Stimulated activated CD8-positive, alpha-beta memory T cell treated with anti-CD3 and anti-CD28 coated beads, Interleukin-7, amount 100 ng/mL, for 4 hours (primary cell): Measurements from ENCODE around the gene ANKRD44.
"Not testable (repeated sequence)": the region's sequence is repeated elsewhere in the genome, so short reads cannot be mapped to it uniquely, and the experiment has no call there.

Experiments
- DNase-seq, 2 donors: peaks; one replicate each; pipeline ENCODE4 v3.0.0-alpha.2; 2020; ENCODE audit warnings: low read depth in 2 of 2

The ANKRD44 gene

GRCh38 chr2:197076652-197077051, 233.9 kb downstream of the ANKRD44 start:
- DNase-seq, result no peak

DNA sequence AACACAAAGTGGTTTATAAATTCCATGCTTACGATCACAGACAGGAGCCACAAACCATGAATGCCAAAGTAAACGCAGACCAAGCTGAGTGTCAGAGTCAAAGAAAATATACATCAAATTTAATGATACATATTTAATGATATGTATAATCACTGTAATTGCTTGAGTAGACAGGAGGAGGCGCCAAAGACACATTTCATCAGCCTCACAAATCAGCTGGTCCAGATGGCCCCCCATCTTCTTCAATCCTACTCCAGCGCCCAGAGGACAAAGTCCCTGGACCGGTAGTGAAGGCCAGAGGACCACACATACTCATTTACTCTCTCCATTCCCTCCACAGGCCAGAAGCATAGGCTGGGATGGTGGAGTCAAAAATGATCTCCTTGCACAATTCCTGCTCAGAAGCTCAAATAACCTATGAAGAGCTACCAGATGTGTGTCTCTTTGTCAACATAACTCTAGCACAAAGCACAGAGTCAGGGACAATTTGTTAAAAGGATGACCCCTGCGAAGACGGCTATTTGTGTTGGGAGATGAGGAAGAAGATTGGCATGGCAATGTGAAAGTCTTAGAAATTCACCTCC, 234.7 kb downstream of the ANKRD44 start:
- no peak for DNase-seq

- no peak for DNase-seq
Observed at GRCh38 chr2:197075281-197075680, 235.3 kb downstream of the ANKRD44 start.

DNA sequence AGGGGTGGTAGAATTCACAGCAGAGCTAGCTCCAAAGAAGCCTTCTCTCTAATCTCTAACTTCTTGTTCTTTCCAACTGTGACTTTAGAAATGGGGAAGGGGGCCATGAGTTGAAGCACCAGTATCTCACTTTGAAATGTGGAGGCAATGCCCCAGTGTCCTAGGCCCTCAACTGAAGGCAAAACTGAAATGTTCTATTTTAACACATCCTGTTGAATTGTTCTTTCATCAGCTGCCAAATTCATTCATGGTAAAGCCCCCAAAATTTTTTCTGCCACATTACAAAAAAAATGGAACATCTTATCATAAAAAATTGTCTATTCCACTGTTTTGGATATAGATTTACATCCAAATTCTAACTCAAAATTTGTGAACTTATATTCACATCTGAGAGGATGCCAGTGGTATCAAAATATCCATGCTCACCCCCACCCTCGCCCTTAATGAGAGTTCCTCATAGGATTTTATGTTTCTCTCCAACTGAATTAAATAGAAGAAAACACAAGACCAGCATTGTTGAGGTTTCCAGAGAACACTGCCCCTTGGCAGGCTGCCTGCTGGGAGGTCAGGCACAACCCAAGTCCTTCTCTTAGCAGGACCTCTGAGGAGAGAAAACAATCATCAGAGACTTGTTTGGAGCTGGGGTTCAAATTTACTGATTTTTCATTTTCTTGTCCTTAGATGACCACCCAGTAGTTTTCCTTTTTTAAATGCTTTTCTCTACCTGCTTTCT, 236.7 kb downstream of the ANKRD44 start:
- DNase-seq, result no peak

- no peak for DNase-seq
Observed at GRCh38 chr2:197073270-197073669, 237.3 kb downstream of the ANKRD44 start.

DNA sequence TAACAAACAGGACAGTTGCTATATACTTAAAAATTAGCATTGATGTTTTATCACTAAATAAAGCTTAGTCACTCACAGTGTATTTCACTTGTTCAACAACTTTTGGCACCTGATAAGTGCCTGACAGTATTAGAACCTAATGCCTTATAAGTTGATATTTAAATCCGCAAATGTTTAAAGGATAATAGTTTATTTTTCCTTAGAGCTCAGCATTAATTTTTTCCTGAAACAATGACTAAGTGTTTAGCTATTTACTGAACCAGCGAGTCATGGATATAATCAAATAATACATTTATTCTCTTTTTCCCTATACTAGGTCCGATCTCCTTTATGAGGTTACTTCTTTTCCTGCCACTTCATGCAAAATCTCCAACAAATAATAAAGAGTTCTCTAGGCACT, 238.0 kb downstream of the ANKRD44 start:
- no peak for DNase-seq

DNA sequence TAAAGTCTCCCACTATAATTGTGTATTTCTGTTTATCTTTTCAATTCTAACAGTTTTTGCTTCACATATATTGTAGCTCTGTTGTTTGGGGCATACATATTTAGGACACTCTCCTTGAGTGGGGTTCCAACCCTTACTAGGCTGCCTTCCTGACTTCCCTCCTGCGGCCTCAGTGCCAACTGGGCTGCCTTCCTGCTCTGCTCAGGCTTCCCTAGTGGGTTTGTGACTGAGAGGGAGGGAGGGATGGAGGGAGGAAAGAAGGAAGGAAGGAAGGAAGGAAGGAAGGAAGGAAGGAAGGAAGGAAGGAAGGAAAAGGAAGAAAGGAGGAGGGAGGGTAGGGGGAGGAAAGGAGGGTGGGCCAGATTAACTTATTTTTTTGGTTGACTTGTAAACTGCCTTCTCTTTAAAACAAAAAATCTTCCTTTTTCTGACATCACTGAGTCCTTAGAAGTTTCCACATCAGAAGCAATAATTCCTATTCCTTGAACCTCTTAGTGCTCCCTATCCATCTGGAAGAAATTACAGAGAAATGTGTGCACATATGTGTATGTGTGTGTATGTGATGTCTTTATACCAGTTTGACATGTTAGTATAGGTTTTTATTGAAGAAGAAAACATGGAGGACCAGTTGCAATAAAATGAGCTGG, 238.7 kb downstream of the ANKRD44 start:
- DNase-seq, result no peak

DNA sequence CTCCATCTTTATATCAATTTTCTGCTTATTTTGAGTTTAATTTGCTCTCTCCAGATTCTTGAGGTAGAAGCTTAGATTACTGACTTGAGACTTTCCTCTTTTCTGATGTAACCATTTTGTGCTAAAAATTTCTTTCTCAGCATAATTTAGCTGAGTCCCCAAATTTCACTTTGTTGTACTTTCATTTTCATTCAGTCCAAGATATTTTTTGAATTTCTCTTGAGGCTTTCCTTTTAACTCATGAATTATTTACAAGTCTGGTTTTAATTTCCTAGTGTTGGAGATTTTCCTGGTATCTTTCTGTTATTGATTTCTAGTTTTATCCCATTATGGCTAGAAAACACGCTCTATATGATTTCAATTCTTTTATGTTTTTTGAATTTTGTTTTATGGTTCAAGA, 239.4 kb downstream of the ANKRD44 start:
- DNase-seq, result no peak

DNA sequence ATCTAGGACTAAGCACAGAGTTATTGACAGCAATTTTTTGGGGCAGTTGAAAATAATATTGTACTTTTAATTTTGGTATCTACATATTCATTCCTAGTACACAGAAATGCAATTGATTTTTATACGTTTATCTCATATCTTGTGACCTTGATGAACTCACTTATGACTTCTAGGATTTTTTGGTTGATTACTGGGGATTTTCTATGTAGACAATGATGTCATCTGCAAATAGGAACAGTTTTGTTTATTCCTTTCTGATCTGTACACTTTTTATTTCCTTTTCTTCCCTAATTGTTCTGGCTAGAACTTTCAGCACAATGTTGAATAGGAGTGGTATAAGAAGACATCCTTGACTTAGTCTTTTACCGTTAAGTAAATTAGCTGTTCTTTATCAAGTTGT, 240.6 kb downstream of the ANKRD44 start:
- DNase-seq, result no peak

GRCh38 chr2:197062574-197062973, 248.0 kb downstream of the ANKRD44 start:
- not testable (repeated sequence) for DNase-seq

- DNase-seq, result no peak
Observed at GRCh38 chr2:197059477-197059876, 251.1 kb downstream of the ANKRD44 start.

GRCh38 chr2:197058777-197059300, 251.7 kb downstream of the ANKRD44 start:
- no peak for DNase-seq

- no peak for DNase-seq
Observed at GRCh38 chr2:197057959-197058358, 252.6 kb downstream of the ANKRD44 start.

GRCh38 chr2:197055045-197055444, 255.5 kb downstream of the ANKRD44 start:
- no peak for DNase-seq

- DNase-seq, result no peak
Observed at GRCh38 chr2:197054437-197054836, 256.1 kb downstream of the ANKRD44 start.

DNA sequence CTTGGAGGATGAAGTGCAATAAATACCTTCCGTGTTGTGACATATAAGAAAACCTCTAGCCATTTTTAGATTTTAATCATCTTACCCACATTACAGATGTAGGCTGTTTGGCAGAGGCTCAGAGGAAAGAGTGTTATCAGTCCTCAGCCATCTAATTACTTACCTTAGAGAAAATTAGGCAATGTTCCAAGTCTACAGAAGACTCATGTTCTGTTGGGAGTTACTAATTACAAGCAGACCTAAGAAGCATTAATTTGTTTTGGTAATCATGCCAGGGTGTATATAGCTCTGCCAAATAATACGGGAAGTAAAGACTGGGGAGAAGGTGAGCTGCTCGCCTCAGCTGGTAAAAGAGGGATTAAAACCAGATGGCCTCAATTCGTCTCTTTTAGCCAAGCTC, 258.2 kb downstream of the ANKRD44 start:
- DNase-seq, result no peak

DNA sequence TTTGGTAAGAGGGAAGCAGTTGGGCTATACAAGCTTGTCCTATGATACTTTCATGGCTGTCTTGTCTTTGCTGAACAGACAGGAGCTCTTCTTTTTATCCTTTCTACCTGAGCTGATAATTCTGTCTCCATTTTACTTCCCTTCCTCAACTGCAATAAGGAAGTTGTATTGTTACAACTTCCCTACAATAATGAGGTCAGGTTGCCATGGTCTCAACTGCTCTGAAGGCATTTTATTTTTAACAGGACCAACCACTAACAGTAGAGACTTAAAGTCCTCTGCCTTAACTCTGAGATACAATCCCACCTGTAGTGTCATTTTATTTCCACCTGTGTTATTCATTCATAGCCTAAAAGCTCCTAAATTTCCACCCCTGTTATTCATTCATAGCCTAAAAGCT, 265.5 kb downstream of the ANKRD44 start:
- DNase-seq, result no peak

DNA sequence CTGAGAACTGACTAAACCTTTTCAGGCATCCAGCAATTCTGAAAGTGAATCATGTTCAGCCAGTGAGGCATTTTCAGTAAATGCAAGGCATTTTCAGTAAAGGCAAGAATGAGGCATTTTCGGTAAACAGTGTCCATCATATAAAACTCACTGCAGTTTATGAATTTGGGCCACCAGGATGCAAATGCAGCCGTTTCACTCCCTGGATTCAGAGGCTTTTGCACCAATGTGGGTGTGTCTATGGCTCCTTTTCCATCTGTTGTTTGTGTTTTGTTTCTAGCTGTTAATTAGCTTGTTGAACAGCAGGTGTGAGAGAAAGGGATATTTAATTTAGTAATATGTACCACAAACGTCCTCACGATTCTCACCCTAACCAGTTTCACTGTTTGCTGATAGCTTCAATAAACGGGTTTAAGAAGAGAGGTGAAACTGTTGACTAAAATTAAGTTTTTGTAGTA, 267.8 kb downstream of the ANKRD44 start:
- DNase-seq, result no peak

DNA sequence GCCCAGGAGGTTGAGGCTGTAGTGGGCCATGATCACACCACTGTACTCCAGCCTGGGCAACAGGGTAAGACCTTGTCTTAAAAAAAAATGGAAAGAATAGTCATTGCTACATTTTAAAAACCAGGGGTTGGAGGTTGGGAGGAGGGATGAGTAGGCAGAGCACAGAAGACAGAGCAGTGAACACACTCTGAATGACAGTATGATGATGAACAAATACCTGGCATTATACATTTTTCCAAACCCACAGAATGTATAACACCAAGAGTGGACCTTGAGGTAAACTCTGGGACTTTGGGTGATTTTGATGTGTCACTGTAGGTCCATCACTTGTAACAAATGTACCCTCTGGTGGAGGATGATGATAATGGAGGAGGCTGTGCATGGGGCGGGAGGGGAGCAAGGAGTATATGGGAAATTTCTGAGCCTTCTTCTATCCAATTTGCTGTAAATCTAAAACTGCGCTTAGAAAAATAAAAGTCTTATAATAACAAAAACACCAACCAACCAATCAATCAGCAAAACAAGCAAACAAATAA, 272.6 kb downstream of the ANKRD44 start:
- DNase-seq, result no peak

GRCh38 chr2:197035002-197035401, 275.6 kb downstream of the ANKRD44 start:
- DNase-seq, result no peak

- no peak for DNase-seq
Observed at GRCh38 chr2:197034292-197034691, 276.3 kb downstream of the ANKRD44 start.

GRCh38 chr2:197033222-197033621, 277.4 kb downstream of the ANKRD44 start:
- DNase-seq, result no peak

DNA sequence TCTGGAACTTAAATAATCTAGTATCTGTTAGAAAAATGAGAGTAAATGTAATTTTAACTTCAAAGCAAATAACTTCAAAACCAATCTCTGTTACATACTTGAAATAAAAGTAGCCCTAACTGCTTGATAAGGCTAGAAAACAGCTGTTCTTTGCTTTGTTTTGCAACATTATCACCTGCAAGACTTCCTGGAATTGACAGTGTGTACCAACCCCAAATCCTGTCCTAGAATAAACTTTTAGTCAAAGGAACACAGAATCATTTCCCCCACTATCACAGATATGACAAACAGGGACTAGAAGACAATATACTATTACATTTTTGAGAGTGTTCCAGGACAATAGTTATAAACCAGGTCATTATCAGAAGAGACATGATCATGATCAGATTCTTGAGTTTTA, 278.8 kb downstream of the ANKRD44 start:
- DNase-seq, result no peak
